SJSA1 (cell line): Measurements from ENCODE around the gene SIGLEC1. TPM values are rescaled to one million over a fixed set of nuclear protein-coding genes. Genes with fewer than 3 reads are reported as not detected.

ENCODE experiments used
- DNase-seq, 2 experiments: peaks; one replicate each; pipeline ENCODE4 v3.0.0-alpha.2; 2015 to 2020; ENCODE audit warnings: low spot score in 2 of 2, low read depth in 1 of 2
- H3K27ac ChIP-seq: fragments of 250-450 bp; sonication (Bioruptor Pico); 2 replicates; pipeline ENCODE4 v1.5.1; 2020; ENCODE audit warnings: mild to moderate bottlenecking, moderate library complexity
- H3K27me3 ChIP-seq: fragments of 250-450 bp; sonication (Bioruptor Pico); replicated peaks from 2 replicates; pipeline ENCODE4 v1.5.1; 2020; ENCODE audit warnings: mild to moderate bottlenecking, moderate library complexity
- H3K36me3 ChIP-seq: fragments of 250-450 bp; sonication (Bioruptor Pico); 2 replicates; pipeline ENCODE4 v1.5.1; 2020; ENCODE audit warnings: mild to moderate bottlenecking
- H3K4me1 ChIP-seq: fragments of 250-450 bp; sonication (Bioruptor Pico); replicated peaks from 2 replicates; pipeline ENCODE4 v1.6.1; 2021; ENCODE audit warnings: mild to moderate bottlenecking
- H3K4me3 ChIP-seq: fragments of 250-450 bp; sonication (Bioruptor Pico); 2 replicates; pipeline ENCODE4 v1.5.1; 2020; ENCODE audit warnings: mild to moderate bottlenecking
- H3K9me3 ChIP-seq: fragments of 250-450 bp; sonication (Bioruptor Pico); replicated peaks from 2 replicates; pipeline ENCODE4 v1.5.1; 2020; ENCODE audit warnings: mild to moderate bottlenecking
- total RNA-seq: library from RNA; depleted of rRNA; stranded (reverse); fragments of >200 nt; shearing (Covaris generic); gene quantifications from 2 replicates; pipeline ENCODE4 v1.2.3, GENCODE V29; 2014

Gene SIGLEC1
- total RNA-seq, 1 experiment from 2014 or later, result not detected

GRCh38 chr20:3696200-3696599 is 16.2 kb downstream of the SIGLEC1 start:
- Histone ChIP-seq H3K27me3 (no peaks in the 10 kb centered on the region), H3K4me3 (no peak overlapping the region), H3K9me3 (peaks cover 4% of the 10 kb centered on the region; the same call in 1 of the 2 replicates), H3K27ac (no peak overlapping the region), H3K4me1 (no peaks in the 10 kb centered on the region), H3K36me3 (no peaks in the 10 kb centered on the region)
- no peak for DNase-seq

GRCh38 chr20:3694864-3695263 is 17.5 kb downstream of the SIGLEC1 start:
- Histone ChIP-seq H3K27me3 (no peaks in the 10 kb centered on the region), H3K27ac (no peak overlapping the region), H3K9me3 (peaks cover 4% of the 10 kb centered on the region; the same call in 1 of the 2 replicates), H3K4me1 (no peaks in the 10 kb centered on the region), H3K36me3 (no peaks in the 10 kb centered on the region), H3K4me3 (no peak overlapping the region)
- no peak for DNase-seq

- no peaks in the 10 kb centered on the region for H3K27me3 ChIP-seq
- peaks cover 4% of the 10 kb centered on the region; the same call in 1 of the 2 replicates for H3K9me3 ChIP-seq
- no peak overlapping the region for H3K4me3 ChIP-seq
- no peaks in the 10 kb centered on the region for H3K36me3 ChIP-seq
- no peak overlapping the region for H3K27ac ChIP-seq
- no peak for DNase-seq
- H3K4me1 ChIP-seq, result no peaks in the 10 kb centered on the region
Measured at GRCh38 chr20:3693376-3693775, 19.0 kb downstream of the SIGLEC1 start.

- peaks cover 4% of the 10 kb centered on the region; the same call in 1 of the 2 replicates for H3K9me3 ChIP-seq
- no peak overlapping the region for H3K27ac ChIP-seq
- no peaks in the 10 kb centered on the region for H3K4me1 ChIP-seq
- no peaks in the 10 kb centered on the region for H3K36me3 ChIP-seq
- no peak for DNase-seq
- no peaks in the 10 kb centered on the region for H3K27me3 ChIP-seq
- no peak overlapping the region for H3K4me3 ChIP-seq
Measured at GRCh38 chr20:3692706-3693294, 19.6 kb downstream of the SIGLEC1 start.

DNA sequence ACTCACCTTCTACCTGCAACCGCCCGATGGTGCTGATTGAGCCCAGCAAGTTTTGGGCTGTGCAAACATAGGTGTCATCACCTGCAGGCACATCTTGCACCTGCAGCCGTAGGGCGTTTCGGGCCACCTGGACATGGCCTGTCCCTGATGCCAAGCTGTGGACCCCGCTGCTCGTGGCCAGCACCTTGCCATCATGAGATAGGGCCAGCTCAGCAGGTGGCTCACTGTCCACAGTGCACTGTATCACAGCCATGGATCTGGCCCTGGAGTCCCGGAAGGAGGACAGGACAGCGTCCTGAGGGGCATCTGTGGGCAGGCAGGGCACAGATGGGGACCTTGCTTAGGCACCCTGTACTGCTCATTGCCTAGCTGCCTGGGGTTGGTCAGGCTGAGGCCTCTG is 20.5 kb downstream of the SIGLEC1 start:
- no peak overlapping the region for H3K27ac ChIP-seq

DNA sequence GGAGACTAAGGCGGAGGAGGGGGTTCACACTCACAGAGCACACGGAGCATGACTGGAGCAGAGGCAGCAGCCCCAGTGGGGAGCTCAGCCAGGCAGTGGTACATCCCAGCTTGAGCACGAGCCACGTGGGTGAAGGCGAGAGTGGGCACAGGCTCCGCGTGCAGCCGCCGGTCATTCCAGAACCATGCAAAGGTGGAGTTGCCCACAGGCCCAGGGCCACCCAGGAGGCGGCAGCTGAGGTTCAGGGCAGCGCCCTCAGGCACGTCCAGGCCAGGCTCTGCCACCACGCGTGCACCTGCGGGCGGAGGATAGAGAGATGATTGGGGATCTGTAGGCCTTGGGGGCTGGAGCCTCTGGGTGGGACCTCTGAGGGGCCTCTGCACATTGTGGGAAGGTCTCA is 21.1 kb downstream of the SIGLEC1 start:
- Histone ChIP-seq H3K27ac (no peak overlapping the region), H3K27me3 (no peaks in the 10 kb centered on the region), H3K4me1 (peaks cover 5% of the 10 kb centered on the region), H3K36me3 (no peaks in the 10 kb centered on the region), H3K9me3 (peaks cover 1% of the 10 kb centered on the region; the same call in 1 of the 2 replicates), H3K4me3 (no peak overlapping the region)
- DNase-seq, result no peak

More for the DNA sequence above, 20.5 kb downstream of the SIGLEC1 start:
- no peaks in the 10 kb centered on the region for H3K27me3 ChIP-seq
- DNase-seq, result no peak
- no peaks in the 10 kb centered on the region for H3K36me3 ChIP-seq
- peaks cover 3% of the 10 kb centered on the region for H3K4me1 ChIP-seq
- peaks cover 4% of the 10 kb centered on the region; the same call in 1 of the 2 replicates for H3K9me3 ChIP-seq
- H3K4me3 ChIP-seq, result no peak overlapping the region

- DNase-seq, result no peak
- Histone ChIP-seq H3K9me3 (no peaks in the 10 kb centered on the region; the same call in 1 of the 2 replicates), H3K27me3 (no peaks in the 10 kb centered on the region), H3K4me1 (peaks cover 5% of the 10 kb centered on the region), H3K27ac (no peak overlapping the region), H3K4me3 (no peak overlapping the region), H3K36me3 (no peaks in the 10 kb centered on the region)
Measured at GRCh38 chr20:3690413-3690812, 22.0 kb downstream of the SIGLEC1 start.

DNA sequence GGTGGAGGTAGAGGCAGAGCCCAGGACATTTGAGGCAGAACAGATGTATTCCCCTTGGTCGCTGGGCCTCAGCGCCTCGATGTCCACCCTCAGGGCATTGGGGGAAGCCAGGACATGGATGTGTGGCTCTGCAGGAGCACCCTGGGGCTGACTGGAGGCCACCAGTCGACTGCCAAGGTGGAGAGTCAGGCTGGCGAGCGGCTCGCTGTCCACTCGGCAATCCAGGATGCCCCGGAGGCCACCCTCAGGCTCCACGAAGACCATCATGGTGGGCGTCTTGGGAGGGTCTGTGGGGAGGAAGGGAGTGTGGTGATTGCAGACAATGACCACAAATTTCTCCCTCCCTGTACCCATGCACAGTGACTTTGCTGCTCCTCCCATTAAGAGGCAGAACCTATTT is 22.4 kb downstream of the SIGLEC1 start:
- no peak for DNase-seq
- no peak overlapping the region for H3K27ac ChIP-seq
- no peak overlapping the region for H3K4me3 ChIP-seq
- H3K36me3 ChIP-seq, result no peaks in the 10 kb centered on the region
- H3K4me1 ChIP-seq, result peaks cover 5% of the 10 kb centered on the region
- no peaks in the 10 kb centered on the region for H3K9me3 ChIP-seq
- no peaks in the 10 kb centered on the region for H3K27me3 ChIP-seq

- H3K27me3 ChIP-seq, result no peaks in the 10 kb centered on the region
- H3K4me3 ChIP-seq, result no peak overlapping the region
- peaks cover 5% of the 10 kb centered on the region for H3K4me1 ChIP-seq
- no peak overlapping the region for H3K27ac ChIP-seq
- H3K36me3 ChIP-seq, result no peaks in the 10 kb centered on the region
- no peak for DNase-seq
- no peaks in the 10 kb centered on the region for H3K9me3 ChIP-seq
Measured at GRCh38 chr20:3687655-3688054, 24.7 kb downstream of the SIGLEC1 start.

GRCh38 chr20:3686867-3687321 is 25.5 kb downstream of the SIGLEC1 start:
- Histone ChIP-seq H3K27ac (no peak overlapping the region), H3K4me1 (peaks cover 5% of the 10 kb centered on the region), H3K36me3 (no peaks in the 10 kb centered on the region), H3K27me3 (peaks cover 4% of the 10 kb centered on the region; the same call in 1 of the 2 replicates), H3K9me3 (no peaks in the 10 kb centered on the region), H3K4me3 (no peak overlapping the region)
- DNase-seq, result no peak

- Histone ChIP-seq H3K9me3 (no peaks in the 10 kb centered on the region), H3K27ac (no peak overlapping the region), H3K4me1 (peaks cover 5% of the 10 kb centered on the region), H3K27me3 (peaks cover 4% of the 10 kb centered on the region; the same call in 1 of the 2 replicates), H3K4me3 (no peak overlapping the region), H3K36me3 (no peaks in the 10 kb centered on the region)
- no peak for DNase-seq
Measured at GRCh38 chr20:3686421-3686820, 26.0 kb downstream of the SIGLEC1 start.

DNA sequence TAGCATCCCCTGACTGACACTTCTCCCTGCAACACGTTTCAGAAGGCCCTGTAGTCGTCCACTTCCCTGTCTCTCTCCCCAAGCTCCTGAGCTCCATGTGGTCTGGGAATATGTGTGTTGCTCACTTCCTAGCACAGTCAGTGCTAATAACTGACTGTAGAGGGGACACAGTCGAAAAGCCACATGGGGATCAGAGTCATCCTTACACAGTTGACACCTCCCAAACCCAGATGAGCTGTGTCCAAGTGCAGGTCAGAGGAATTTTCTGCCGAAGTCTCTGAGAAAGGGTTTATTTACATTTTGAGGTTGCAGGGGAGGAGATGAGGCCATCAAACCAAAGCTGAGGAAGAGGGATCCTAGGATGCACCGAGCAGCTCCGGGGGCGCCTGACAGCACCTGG is 27.1 kb downstream of the SIGLEC1 start:
- Histone ChIP-seq H3K4me1 (peaks cover 5% of the 10 kb centered on the region), H3K9me3 (no peaks in the 10 kb centered on the region), H3K4me3 (no peak overlapping the region), H3K27ac (no peak overlapping the region), H3K36me3 (no peaks in the 10 kb centered on the region), H3K27me3 (peaks cover 4% of the 10 kb centered on the region; the same call in 1 of the 2 replicates)
- no peak for DNase-seq

- no peak within 1 kb of the TSS for H3K4me3 ChIP-seq
- H3K36me3 ChIP-seq, result no peaks in the 10 kb centered on the region
- no peaks in the 10 kb centered on the region for H3K9me3 ChIP-seq
- H3K27ac ChIP-seq, result no peak within 1 kb of the TSS
- H3K27me3 ChIP-seq, result peaks cover 4% of the 10 kb centered on the region; the same call in 1 of the 2 replicates
- H3K4me1 ChIP-seq, result peaks cover 5% of the 10 kb centered on the region
- DNase-seq, result no peak
Measured at GRCh38 chr20:3681931-3682781, 30.2 kb downstream of the SIGLEC1 start, which contains the start of gene ADAM33. ADAM33 (minus strand) TSS chr20:3682010; CDS start chr20:3682004, 6 bp downstream.

GRCh38 chr20:3681352-3681930 is 31.0 kb downstream of the SIGLEC1 start:
- no peak overlapping the region for H3K27ac ChIP-seq
- no peaks in the 10 kb centered on the region for H3K36me3 ChIP-seq
- H3K9me3 ChIP-seq, result no peaks in the 10 kb centered on the region
- peaks cover 4% of the 10 kb centered on the region for H3K4me1 ChIP-seq
- H3K4me3 ChIP-seq, result no peak overlapping the region
- H3K27me3 ChIP-seq, result peaks cover 5% of the 10 kb centered on the region; the same call in 1 of the 2 replicates
- no peak for DNase-seq
